KBM-7 (cell line): ENCODE data around the gene HNRNPC.
"Not testable (repeated sequence)": the region's sequence is repeated elsewhere in the genome, so short reads cannot be mapped to it uniquely, and the experiment has no call there.

Experiments used
- DNase-seq: peaks from one replicate; pipeline ENCODE4 v3.0.0-alpha.2; 2015
- in situ Hi-C: fragments of 300-500 bp; cut with MboI; formaldehyde crosslinking; loops from 2 replicates; pipeline ENCODE4 v1.14.3; 2020; ENCODE audit warnings: low sequenced_read_pairs, low pct_unique_long_range_greater_than_20kb, mixed read lengths

Gene HNRNPC

GRCh38 chr14:21220874-21221477, 48.3 kb downstream of the HNRNPC start:
- in situ Hi-C loops = no loop called here

GRCh38 chr14:21219561-21220111, 49.6 kb downstream of the HNRNPC start:
- in situ Hi-C loops = no loop called here
- DNase-seq = no peak

More at GRCh38 chr14:21220874-21221477, 48.3 kb downstream of the HNRNPC start:
- no peak for DNase-seq

GRCh38 chr14:21219120-21219519, 50.1 kb downstream of the HNRNPC start:
- DNase-seq = no peak
- in situ Hi-C loops = no loop called here

- in situ Hi-C loops = no loop called here
- DNase-seq = no peak
These were observed 53.4 kb downstream of the HNRNPC start for GRCh38 chr14:21215879-21216251.

GRCh38 chr14:21215130-21215878, 53.9 kb downstream of the HNRNPC start:
- in situ Hi-C loops = no loop called here
- no peak for DNase-seq

GRCh38 chr14:21213652-21214051, 55.6 kb downstream of the HNRNPC start:
- in situ Hi-C loops = no loop called here
- no peak for DNase-seq

- DNase-seq, in situ Hi-C loops: not testable (repeated sequence)
These were observed 56.4 kb downstream of the HNRNPC start for GRCh38 chr14:21212824-21213223.

GRCh38 chr14:21211509-21211908, 57.7 kb downstream of the HNRNPC start:
- in situ Hi-C loops = no loop called here
- no peak for DNase-seq

- in situ Hi-C loops = no loop called here
These were observed 59.2 kb downstream of the HNRNPC start for GRCh38 chr14:21210023-21210422.

GRCh38 chr14:21209185-21209584, 60.1 kb downstream of the HNRNPC start:
- DNase-seq = no peak
- in situ Hi-C loops = no loop called here

More at GRCh38 chr14:21210023-21210422, 59.2 kb downstream of the HNRNPC start:
- DNase-seq = no peak

- DNase-seq = no peak
- in situ Hi-C loops = no loop called here
These were observed 60.7 kb downstream of the HNRNPC start for GRCh38 chr14:21208554-21208953.

- in situ Hi-C loops = no loop called here
- no peak for DNase-seq
These were observed 62.2 kb downstream of the HNRNPC start for GRCh38 chr14:21206753-21207684.

GRCh38 chr14:21205678-21206581, 63.3 kb downstream of the HNRNPC start:
- in situ Hi-C loops = no loop called here
- DNase-seq = no peak

GRCh38 chr14:21205026-21205677, 64.1 kb downstream of the HNRNPC start:
- in situ Hi-C loops = no loop called here
- DNase-seq = no peak

- no peak for DNase-seq
- in situ Hi-C loops = no loop called here
These were observed 64.8 kb downstream of the HNRNPC start for GRCh38 chr14:21204167-21205025.

GRCh38 chr14:21203470-21204166, 65.6 kb downstream of the HNRNPC start:
- in situ Hi-C loops = no loop called here
- DNase-seq = no peak
